ENCODE measurements around the gene CCNT2.
"Not testable (repeated sequence)": the region's sequence is repeated elsewhere in the genome, so short reads cannot be mapped to it uniquely, and the experiment has no call there.

CCNT2 gene

DNA sequence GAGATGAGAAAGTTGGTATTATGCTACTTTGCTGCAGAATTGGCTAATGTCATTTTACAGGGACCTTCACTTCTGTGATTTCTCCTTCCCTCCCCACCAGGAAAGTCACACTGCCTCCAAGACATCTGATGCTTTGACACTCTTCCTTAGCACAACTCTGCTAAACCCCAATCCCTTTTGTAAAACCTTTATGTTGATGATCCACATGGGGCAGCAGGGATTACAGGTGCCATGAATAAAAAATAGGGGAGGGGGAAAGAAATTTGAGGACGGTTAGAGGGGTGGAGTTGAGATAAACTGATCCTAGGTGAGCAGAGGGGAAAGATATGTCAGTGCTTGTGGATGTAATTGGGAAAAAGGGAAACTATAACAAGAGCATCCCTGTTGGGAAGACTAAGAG lies 26.4 kb downstream of the CCNT2 start:
- Histone ChIP-seq H3K79me2 (ENCODE audit: control insufficient read depth, insufficient read depth, low read length, unreplicated experiment) (peaks cover 12% of the 10 kb centered on the region), H3K36me3 (ENCODE audit: insufficient read depth, low read length) (peaks cover 39% of the 10 kb centered on the region), H2AFZ (ENCODE audit: low read length, unreplicated experiment) (no peak overlapping the region), H3K4me3 (ENCODE audit: low read depth, low read length) (no peak overlapping the region), H3K27ac (ENCODE audit: low read depth, low read length) (no peak overlapping the region), H3K27me3 (ENCODE audit: insufficient read depth, low read length) (no peaks in the 10 kb centered on the region), H3K4me1 (ENCODE audit: control insufficient read depth, insufficient read depth, low read length, unreplicated experiment) (no peaks in the 10 kb centered on the region)

DNA sequence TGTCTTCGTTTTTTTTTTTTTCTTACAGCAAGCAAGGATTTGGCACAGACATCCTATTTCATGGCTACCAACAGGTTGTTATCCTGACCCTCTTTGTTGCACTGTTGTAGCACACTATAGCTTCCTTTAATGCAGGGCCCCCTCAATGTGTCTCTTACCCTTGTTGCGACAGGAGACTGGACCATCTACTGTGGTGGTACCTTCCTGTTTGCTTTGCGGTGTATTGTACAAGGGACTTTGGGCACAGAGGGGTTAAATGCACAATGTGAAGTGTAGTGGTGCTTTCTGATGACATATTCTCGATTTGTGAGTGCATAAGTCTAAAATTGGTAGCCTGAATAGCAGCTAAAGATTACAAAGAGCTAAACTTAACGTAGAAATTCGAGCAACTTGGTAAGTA lies 27.5 kb downstream of the CCNT2 start:
- Histone ChIP-seq H3K27me3 (ENCODE audit: insufficient read depth, low read length) (no peaks in the 10 kb centered on the region), H3K79me2 (ENCODE audit: control insufficient read depth, insufficient read depth, low read length, unreplicated experiment) (peaks cover 7% of the 10 kb centered on the region), H3K4me1 (ENCODE audit: control insufficient read depth, insufficient read depth, low read length, unreplicated experiment) (no peaks in the 10 kb centered on the region), H3K36me3 (ENCODE audit: insufficient read depth, low read length) (peaks cover 36% of the 10 kb centered on the region), H3K4me3 (ENCODE audit: low read depth, low read length) (no peak overlapping the region), H3K27ac (ENCODE audit: low read depth, low read length) (no peak overlapping the region), H2AFZ (ENCODE audit: low read length, unreplicated experiment) (no peak overlapping the region)

DNA sequence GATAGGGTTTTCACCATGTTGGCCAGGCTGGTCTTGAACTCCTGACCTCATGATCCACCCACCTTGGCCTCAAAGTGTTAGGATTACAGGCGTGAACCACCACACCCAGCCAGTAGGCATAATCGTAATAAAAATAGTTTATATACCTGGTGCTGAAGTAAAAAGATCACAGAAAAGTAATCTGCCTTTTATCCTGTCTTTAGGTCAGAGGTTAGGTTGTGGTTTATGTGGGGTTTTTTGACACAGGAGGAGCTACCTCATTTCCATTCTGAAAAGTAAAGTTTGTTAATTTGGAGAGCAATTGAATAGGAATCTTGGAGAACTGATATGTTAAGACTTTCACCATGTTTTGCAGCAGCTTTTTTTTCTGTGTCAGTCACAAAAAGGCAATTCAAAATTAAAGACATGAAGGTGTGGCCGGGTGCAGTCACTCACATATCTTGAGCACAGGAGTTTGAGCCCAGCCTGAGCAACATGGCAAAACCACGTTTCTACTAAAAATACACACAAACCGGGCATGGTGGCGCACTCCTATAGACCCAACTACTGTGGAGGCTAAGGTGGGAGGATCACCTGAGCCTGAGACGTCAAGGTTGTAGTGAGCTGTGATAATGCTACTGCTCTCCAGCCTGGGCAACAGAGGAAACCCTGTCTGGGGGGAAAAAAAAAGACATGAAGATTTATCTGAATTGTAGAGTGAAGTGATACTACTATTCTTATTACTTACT lies 31.5 kb downstream of the CCNT2 start:
- Histone ChIP-seq H3K4me3 (ENCODE audit: low read depth, low read length) (no peak overlapping the region), H2AFZ (ENCODE audit: low read length, unreplicated experiment) (no peak overlapping the region), H3K79me2 (ENCODE audit: control insufficient read depth, insufficient read depth, low read length, unreplicated experiment) (peaks cover 7% of the 10 kb centered on the region), H3K27me3 (ENCODE audit: insufficient read depth, low read length) (no peaks in the 10 kb centered on the region), H3K27ac (ENCODE audit: low read depth, low read length) (no peak overlapping the region), H3K36me3 (ENCODE audit: insufficient read depth, low read length) (peaks cover 40% of the 10 kb centered on the region), H3K4me1 (ENCODE audit: control insufficient read depth, insufficient read depth, low read length, unreplicated experiment) (no peaks in the 10 kb centered on the region)

DNA sequence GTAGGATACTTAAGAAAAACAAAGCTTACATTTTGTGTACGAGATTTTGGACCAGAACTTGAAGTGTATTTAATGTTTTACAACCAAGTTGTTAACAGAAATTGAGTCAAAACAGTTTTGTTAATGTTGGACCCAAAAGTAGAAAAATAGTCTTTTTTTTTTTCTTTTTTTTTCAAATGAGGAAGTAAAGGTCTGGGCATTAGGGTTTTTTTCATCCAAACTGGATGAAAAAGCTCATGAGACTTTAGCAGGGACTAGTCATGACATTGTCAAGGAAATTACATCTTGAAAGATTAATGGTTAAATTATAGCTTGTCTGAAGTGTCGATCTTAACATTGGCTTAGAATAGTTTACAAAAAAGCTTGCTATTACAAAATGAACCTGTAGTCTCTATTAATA lies 32.3 kb downstream of the CCNT2 start:
- H3K79me2 ChIP-seq (ENCODE audit: control insufficient read depth, insufficient read depth, low read length, unreplicated experiment) = peaks cover 6% of the 10 kb centered on the region
- H3K4me3 ChIP-seq (ENCODE audit: low read depth, low read length) = no peak overlapping the region
- no peak overlapping the region for H3K27ac ChIP-seq (ENCODE audit: low read depth, low read length)
- peaks cover 44% of the 10 kb centered on the region for H3K36me3 ChIP-seq (ENCODE audit: insufficient read depth, low read length)
- H2AFZ ChIP-seq (ENCODE audit: low read length, unreplicated experiment) = no peak overlapping the region
- H3K4me1 ChIP-seq (ENCODE audit: control insufficient read depth, insufficient read depth, low read length, unreplicated experiment) = no peaks in the 10 kb centered on the region
- no peaks in the 10 kb centered on the region for H3K27me3 ChIP-seq (ENCODE audit: insufficient read depth, low read length)

- H3K36me3 ChIP-seq (ENCODE audit: insufficient read depth, low read length) = peaks cover 40% of the 10 kb centered on the region
Measured at GRCh38 chr2:134952608-134953007, 34.0 kb downstream of the CCNT2 start.

DNA sequence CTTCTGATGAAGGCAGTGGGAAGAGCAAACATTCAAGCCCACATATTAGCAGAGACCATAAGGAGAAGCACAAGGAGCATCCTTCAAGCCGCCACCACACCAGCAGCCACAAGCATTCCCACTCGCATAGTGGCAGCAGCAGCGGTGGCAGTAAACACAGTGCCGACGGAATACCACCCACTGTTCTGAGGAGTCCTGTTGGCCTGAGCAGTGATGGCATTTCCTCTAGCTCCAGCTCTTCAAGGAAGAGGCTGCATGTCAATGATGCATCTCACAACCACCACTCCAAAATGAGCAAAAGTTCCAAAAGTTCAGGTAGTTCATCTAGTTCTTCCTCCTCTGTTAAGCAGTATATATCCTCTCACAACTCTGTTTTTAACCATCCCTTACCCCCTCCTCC lies 35.4 kb downstream of the CCNT2 start:
- Histone ChIP-seq H3K27ac (ENCODE audit: low read depth, low read length) (no peak overlapping the region), H3K27me3 (ENCODE audit: insufficient read depth, low read length) (no peaks in the 10 kb centered on the region), H3K79me2 (ENCODE audit: control insufficient read depth, insufficient read depth, low read length, unreplicated experiment) (no peaks in the 10 kb centered on the region), H2AFZ (ENCODE audit: low read length, unreplicated experiment) (no peak overlapping the region), H3K4me1 (ENCODE audit: control insufficient read depth, insufficient read depth, low read length, unreplicated experiment) (no peaks in the 10 kb centered on the region), H3K36me3 (ENCODE audit: insufficient read depth, low read length) (peaks cover 40% of the 10 kb centered on the region), H3K4me3 (ENCODE audit: low read depth, low read length) (no peak overlapping the region)

More at GRCh38 chr2:134952608-134953007, 34.0 kb downstream of the CCNT2 start:
- Histone ChIP-seq H3K27ac (ENCODE audit: low read depth, low read length) (no peak overlapping the region), H3K4me3 (ENCODE audit: low read depth, low read length) (no peak overlapping the region), H2AFZ (ENCODE audit: low read length, unreplicated experiment) (no peak overlapping the region), H3K4me1 (ENCODE audit: control insufficient read depth, insufficient read depth, low read length, unreplicated experiment) (no peaks in the 10 kb centered on the region), H3K27me3 (ENCODE audit: insufficient read depth, low read length) (no peaks in the 10 kb centered on the region), H3K79me2 (ENCODE audit: control insufficient read depth, insufficient read depth, low read length, unreplicated experiment) (no peaks in the 10 kb centered on the region)

DNA sequence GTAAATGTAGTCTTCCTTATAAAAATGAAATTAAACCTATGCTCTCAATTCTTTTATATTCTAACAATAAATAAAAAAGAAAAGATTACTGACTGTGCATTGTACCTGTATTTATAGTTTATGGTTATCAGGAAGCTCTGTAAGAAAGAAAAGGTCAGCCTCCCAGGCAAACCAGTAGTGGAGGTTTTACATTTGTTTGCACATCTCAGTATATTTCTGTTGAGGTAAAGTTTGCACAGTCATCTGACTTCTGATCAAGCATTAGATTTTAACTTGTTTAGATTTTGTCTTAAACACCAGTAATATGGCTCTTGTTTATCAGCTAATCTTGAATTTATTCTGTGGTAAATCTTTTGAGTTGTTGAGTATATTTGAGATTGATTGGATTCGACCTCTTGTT lies 37.1 kb downstream of the CCNT2 start:
- Histone ChIP-seq H3K79me2 (ENCODE audit: control insufficient read depth, insufficient read depth, low read length, unreplicated experiment) (no peaks in the 10 kb centered on the region), H3K27ac (ENCODE audit: low read depth, low read length) (no peak overlapping the region), H3K27me3 (ENCODE audit: insufficient read depth, low read length) (no peaks in the 10 kb centered on the region), H3K4me1 (ENCODE audit: control insufficient read depth, insufficient read depth, low read length, unreplicated experiment) (no peaks in the 10 kb centered on the region), H3K36me3 (ENCODE audit: insufficient read depth, low read length) (peaks cover 34% of the 10 kb centered on the region), H2AFZ (ENCODE audit: low read length, unreplicated experiment) (no peak overlapping the region), H3K4me3 (ENCODE audit: low read depth, low read length) (no peak overlapping the region)

DNA sequence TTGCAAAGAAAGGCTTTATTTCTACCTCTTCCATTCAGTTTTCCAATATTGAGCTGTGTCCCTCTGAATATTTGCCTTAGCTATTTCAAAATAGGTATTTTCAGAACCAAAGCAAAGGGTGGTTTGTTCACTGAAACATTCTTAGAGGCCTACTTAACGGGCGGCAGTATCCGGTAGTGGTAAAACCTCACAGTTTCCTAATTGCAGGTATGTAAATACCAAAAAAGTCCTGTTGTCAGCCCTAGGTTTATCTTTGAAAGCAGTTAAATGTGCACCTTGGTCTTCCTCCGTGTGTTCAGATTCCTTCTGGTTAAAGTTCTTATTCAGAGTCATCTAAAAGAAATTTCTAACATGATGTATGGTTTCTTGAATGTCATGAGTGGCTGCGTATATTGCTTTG lies 38.9 kb downstream of the CCNT2 start:
- peaks cover 34% of the 10 kb centered on the region for H3K36me3 ChIP-seq (ENCODE audit: insufficient read depth, low read length)
- no peak overlapping the region for H3K27ac ChIP-seq (ENCODE audit: low read depth, low read length)
- no peak overlapping the region for H3K4me3 ChIP-seq (ENCODE audit: low read depth, low read length)
- no peaks in the 10 kb centered on the region for H3K4me1 ChIP-seq (ENCODE audit: control insufficient read depth, insufficient read depth, low read length, unreplicated experiment)
- no peaks in the 10 kb centered on the region for H3K79me2 ChIP-seq (ENCODE audit: control insufficient read depth, insufficient read depth, low read length, unreplicated experiment)
- no peaks in the 10 kb centered on the region for H3K27me3 ChIP-seq (ENCODE audit: insufficient read depth, low read length)
- no peak overlapping the region for H2AFZ ChIP-seq (ENCODE audit: low read length, unreplicated experiment)

DNA sequence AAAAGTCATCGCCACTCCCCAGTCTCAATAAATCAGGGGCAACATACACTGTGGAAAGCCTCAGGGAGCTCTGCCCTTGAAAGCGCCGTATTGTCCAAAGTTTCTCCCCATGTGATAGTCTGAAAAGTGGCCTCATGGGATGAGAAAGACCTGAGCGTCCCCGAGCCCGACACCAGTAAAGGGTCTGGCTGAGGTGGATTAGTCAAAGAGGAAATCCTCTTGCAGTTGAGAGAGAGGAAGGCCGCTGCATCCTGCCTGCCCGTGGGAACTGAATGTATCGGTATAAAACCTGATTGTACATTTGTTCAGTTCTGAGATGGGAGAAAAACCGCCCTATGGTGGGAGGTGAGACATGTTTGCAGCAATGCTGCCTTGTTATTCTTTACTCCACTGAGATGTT lies 48.5 kb downstream of the CCNT2 start:
- H3K27me3 ChIP-seq (ENCODE audit: insufficient read depth, low read length); H3K36me3 ChIP-seq (ENCODE audit: insufficient read depth, low read length); H3K4me3 ChIP-seq (ENCODE audit: low read depth, low read length); H3K4me1 ChIP-seq (ENCODE audit: control insufficient read depth, insufficient read depth, low read length, unreplicated experiment); H3K79me2 ChIP-seq (ENCODE audit: control insufficient read depth, insufficient read depth, low read length, unreplicated experiment); H3K27ac ChIP-seq (ENCODE audit: low read depth, low read length); H2AFZ ChIP-seq (ENCODE audit: low read length, unreplicated experiment): not testable (repeated sequence)

GRCh38 chr2:134973241-134974138 lies 54.9 kb downstream of the CCNT2 start:
- Histone ChIP-seq H3K36me3 (ENCODE audit: insufficient read depth, low read length) (no peaks in the 10 kb centered on the region), H3K79me2 (ENCODE audit: control insufficient read depth, insufficient read depth, low read length, unreplicated experiment) (no peaks in the 10 kb centered on the region), H3K4me1 (ENCODE audit: control insufficient read depth, insufficient read depth, low read length, unreplicated experiment) (no peaks in the 10 kb centered on the region), H3K4me3 (ENCODE audit: low read depth, low read length) (no peak overlapping the region), H3K27ac (ENCODE audit: low read depth, low read length) (no peak overlapping the region), H3K27me3 (ENCODE audit: insufficient read depth, low read length) (peaks cover 19% of the 10 kb centered on the region), H2AFZ (ENCODE audit: low read length, unreplicated experiment) (no peak overlapping the region)

Measured in ACC112 (cell line).